SK-MEL-5 (cell line): ENCODE data around the gene AMH. TPM values are rescaled to one million over a fixed set of nuclear protein-coding genes. Genes with fewer than 3 reads are reported as not detected.

Experiments
- DNase-seq: peaks from one replicate; pipeline ENCODE4 v3.0.0-alpha.2; 2016; ENCODE audit warnings: low read depth, low spot score
- in situ Hi-C: cut with HindIII; loops from 2 replicates; pipeline ENCODE4 v1.10.0; 2016; ENCODE audit warnings: low sequenced_read_pairs, high pct_unique_total_duplicates, low pct_unique_long_range_greater_than_20kb
- total RNA-seq: library from RNA; depleted of rRNA; stranded (reverse); fragments of >200 nt; shearing (Covaris generic); gene quantifications from 2 replicates; pipeline ENCODE4 v1.2.3, GENCODE V29; 2014

Gene AMH
- total RNA-seq, 1 experiment from 2014 or later, result 1.5 TPM

DNA sequence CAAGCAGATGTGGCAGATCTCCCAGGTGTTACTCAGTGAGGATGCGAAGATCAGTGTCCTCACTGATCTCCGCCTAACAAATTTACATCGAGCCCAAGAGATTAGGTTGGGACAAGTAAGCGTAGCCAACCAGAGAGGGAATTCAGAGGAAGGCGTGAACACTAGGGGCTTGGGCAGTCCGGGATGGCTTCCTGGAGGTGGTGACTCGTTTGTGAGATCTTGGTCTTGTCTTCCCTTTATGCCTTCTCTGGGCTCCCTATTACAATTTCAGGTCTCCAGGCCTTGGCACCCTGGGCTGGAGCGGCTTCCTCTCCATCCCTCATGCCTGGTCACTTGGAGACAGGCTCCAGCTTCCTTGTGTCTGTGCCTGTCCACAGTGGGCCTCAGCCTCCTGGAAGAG is 6.3 kb upstream of the AMH start:
- no peak for DNase-seq
- in situ Hi-C loops, result no loop called here

DNA sequence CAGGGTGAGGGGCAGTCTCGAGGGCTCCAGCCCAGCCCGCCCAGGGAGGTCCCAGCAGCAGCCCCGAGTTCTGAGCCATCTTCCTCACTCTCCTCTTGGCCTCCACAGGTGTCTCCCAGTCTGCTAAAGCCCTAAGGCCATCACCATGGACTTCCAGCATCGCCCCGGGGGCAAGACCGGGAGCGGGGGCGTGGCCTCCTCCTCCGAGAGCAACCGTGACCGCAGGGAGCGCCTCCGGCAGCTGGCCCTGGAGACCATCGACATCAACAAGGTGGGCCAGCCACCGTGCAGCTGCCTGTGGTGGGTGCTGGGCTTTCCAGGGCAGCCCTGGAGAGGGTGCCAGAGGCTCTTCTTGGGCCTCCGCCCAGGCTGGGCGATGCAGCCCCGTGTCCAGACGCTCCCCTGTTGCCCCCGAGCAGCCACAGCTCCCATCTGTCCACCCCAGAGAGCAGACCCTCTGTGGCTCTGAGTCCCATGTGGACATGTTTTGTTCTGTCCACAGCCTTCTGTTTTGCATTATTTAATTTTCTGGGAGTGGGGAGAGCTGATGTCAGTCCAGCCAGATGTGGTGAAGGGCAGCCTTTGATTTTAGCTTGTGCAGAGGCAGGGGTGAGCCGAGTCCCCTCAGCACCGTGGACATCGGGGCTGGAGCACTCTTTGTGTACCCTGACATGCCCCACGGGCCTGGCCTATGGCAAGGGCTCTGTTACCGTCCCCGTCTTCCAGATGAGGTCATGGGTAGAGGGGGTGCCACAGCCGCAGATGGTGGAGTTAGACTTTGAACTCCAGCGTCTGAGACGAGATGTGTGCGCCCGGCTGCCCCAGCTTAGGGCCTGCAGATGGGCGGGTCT is 5.6 kb upstream of the AMH start:
- DNase-seq, result no peak
- in situ Hi-C loops, result no loop called here

DNA sequence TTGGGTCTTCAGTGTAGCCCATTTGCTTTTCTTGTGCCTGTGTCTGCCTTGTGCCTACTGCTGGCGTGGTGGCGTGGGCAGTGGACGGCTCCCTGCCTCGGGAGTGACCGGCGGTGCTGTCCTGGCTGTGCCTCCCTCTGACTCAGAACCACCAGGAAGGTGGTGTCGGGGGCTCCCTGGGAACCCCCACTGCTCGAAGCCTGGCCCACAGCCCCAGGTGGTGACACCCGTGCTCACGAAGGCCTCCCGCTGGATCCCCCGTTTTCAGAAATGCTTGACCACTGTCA is 5.1 kb upstream of the AMH start:
- DNase-seq, result no peak
- in situ Hi-C loops, result no loop called here

- in situ Hi-C loops, result no loop called here
These were observed 4.6 kb upstream of the AMH start for GRCh38 chr19:2244486-2244885.

DNA sequence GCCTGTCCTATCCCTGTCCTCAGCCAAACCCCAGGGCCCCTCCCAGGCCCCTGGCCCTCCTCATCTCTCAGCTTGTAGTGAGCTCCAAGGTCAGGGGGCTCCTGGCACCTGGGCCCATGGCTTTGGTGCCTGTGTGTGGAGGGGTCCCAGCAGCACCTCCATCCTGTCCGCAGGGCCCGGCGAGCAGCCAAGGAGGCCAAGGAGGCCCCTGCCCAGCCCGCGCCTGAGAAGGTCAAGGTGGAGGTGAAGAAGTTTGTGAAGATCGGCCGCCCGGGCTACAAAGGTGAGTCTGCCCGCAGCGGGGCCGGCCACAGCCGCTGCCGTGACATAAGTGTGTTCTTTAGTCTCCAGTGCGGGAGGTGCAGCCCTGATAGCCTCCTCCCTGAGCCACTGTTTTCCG is 3.9 kb upstream of the AMH start:
- DNase-seq, result no peak
- in situ Hi-C loops, result no loop called here

More at GRCh38 chr19:2244486-2244885, 4.6 kb upstream of the AMH start:
- no peak for DNase-seq

GRCh38 chr19:2246014-2246620 is 3.0 kb upstream of the AMH start:
- DNase-seq, result no peak
- in situ Hi-C loops, result no loop called here

GRCh38 chr19:2246801-2247361 is 2.2 kb upstream of the AMH start:
- peak; percentile 28 for DNase-seq

GRCh38 chr19:2247433-2248101 is 1.6 kb upstream of the AMH start:
- DNase-seq, result no peak
- in situ Hi-C loops, result no loop called here

More at GRCh38 chr19:2246801-2247361, 2.2 kb upstream of the AMH start:
- in situ Hi-C loops, result no loop called here

DNA sequence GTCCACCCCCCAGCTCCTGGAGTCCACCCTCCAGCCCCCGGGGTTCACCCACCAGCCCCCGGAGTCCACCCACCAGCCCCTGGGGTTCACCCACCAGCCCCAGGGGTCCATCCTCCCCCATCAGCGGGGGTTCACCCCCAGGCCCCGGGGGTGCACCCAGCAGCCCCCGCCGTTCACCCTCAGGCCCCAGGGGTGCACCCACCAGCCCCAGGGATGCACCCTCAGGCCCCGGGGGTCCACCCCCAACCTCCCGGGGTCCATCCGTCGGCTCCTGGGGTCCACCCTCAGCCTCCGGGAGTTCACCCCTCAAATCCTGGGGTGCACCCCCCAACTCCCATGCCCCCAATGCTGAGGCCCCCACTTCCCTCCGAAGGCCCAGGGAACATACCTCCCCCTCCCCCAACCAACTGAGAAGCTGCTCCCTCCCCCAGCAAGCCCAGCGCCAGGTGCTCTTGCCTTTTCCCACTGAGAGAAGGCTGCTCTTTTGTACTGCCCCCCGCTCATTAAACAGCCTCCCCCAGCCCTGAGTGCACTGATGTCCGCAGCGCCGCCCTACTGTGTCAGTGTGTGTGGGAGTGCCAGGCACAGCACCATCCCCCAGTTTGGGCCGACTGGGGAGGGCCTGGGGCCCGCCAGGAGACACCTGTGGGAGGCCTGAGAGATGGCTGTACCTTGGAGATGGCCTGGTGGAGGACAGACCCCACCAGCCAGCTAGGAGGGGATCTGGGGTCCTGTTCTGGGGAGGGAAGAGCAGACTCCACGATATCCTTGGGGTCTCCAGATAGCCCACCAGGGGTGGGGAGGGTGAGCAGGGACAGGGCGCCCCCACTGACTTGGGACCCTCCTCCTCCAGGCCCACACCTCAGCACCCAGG is 750 bp upstream of the AMH start:
- no peak for DNase-seq
- in situ Hi-C loops, result no loop called here

GRCh38 chr19:2249880-2250765 is 1.0 kb downstream of the AMH start:
- in situ Hi-C loops, result no loop called here
- no peak for DNase-seq

- no peak for DNase-seq
- in situ Hi-C loops, result no loop called here
These were observed 1.6 kb downstream of the AMH start for GRCh38 chr19:2250766-2251105.

DNA sequence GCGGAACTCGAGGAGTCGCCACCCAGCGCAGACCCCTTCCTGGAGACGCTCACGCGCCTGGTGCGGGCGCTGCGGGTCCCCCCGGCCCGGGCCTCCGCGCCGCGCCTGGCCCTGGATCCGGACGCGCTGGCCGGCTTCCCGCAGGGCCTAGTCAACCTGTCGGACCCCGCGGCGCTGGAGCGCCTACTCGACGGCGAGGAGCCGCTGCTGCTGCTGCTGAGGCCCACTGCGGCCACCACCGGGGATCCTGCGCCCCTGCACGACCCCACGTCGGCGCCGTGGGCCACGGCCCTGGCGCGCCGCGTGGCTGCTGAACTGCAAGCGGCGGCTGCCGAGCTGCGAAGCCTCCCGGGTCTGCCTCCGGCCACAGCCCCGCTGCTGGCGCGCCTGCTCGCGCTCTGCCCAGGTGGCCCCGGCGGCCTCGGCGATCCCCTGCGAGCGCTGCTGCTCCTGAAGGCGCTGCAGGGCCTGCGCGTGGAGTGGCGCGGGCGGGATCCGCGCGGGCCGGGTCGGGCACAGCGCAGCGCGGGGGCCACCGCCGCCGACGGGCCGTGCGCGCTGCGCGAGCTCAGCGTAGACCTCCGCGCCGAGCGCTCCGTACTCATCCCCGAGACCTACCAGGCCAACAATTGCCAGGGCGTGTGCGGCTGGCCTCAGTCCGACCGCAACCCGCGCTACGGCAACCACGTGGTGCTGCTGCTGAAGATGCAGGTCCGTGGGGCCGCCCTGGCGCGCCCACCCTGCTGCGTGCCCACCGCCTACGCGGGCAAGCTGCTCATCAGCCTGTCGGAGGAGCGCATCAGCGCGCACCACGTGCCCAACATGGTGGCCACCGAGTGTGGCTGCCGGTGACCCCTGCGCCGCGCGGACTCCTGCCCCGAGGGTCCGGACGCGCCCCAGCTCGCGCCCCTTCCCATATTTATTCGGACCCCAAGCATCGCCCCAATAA is 2.3 kb downstream of the AMH start:
- in situ Hi-C loops, result no loop called here
- no peak for DNase-seq

- no peak for DNase-seq
- in situ Hi-C loops, result no loop called here
These were observed 3.1 kb downstream of the AMH start for GRCh38 chr19:2252055-2252796.

- in situ Hi-C loops, result no loop called here
- no peak for DNase-seq
These were observed 3.6 kb downstream of the AMH start for GRCh38 chr19:2252797-2253105.
